C4-2B (cell line): ENCODE measurements around the gene ANKRD13A.

ENCODE experiments used
- ZFX ChIP-seq: fragments of 450-650 bp; IDR thresholded peaks from 2 replicates; pipeline ENCODE4 v1.6.1; 2017
- TF ChIP-seq, protein P1 (sequence below): fragments of 450-650 bp; conservative IDR thresholded peaks from 2 replicates; pipeline ENCODE4 v1.5.1; 2017; ENCODE audit warnings: mild to moderate bottlenecking

DNA sequence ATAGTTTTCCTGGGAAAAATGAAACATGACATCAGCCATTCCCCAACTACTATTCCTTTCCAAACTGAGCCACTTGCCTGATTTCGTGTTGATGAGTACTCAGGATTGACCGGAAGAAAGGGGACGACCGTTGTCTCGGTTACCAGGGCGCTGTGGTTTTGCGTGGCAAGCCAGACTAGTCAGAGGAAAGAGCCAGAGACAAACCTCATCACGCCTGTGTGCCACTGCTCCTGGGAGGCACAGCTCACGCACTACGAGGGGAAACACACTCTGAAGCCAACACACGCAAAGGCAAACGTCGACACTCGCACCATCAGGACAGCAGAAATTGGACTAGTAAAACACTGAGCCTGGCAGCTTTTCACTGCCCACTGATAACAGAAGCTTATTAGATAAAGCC, 38.0 kb upstream of the ANKRD13A start:
- TF ChIP-seq, protein P1, sequence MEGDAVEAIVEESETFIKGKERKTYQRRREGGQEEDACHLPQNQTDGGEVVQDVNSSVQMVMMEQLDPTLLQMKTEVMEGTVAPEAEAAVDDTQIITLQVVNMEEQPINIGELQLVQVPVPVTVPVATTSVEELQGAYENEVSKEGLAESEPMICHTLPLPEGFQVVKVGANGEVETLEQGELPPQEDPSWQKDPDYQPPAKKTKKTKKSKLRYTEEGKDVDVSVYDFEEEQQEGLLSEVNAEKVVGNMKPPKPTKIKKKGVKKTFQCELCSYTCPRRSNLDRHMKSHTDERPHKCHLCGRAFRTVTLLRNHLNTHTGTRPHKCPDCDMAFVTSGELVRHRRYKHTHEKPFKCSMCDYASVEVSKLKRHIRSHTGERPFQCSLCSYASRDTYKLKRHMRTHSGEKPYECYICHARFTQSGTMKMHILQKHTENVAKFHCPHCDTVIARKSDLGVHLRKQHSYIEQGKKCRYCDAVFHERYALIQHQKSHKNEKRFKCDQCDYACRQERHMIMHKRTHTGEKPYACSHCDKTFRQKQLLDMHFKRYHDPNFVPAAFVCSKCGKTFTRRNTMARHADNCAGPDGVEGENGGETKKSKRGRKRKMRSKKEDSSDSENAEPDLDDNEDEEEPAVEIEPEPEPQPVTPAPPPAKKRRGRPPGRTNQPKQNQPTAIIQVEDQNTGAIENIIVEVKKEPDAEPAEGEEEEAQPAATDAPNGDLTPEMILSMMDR = no peak
- TF ChIP-seq ZFX = no peak
